RWPE2 (cell line): Measurements from ENCODE around the gene RREB1.

Experiments used
- ATAC-seq: fragments of 200-7000 bp; cut with Tn5 transposase; 3 replicates; pipeline ENCODE4 v1.9.1; 2021; ENCODE audit warnings: low read depth
- DNase-seq: peaks from one replicate; pipeline ENCODE4 v3.0.0-alpha.2; 2020; ENCODE audit warnings: low spot score
- H3K27ac ChIP-seq: fragments of 450-650 bp; 2 replicates; pipeline ENCODE4 v1.5.1; 2017; ENCODE audit warnings: mild to moderate bottlenecking; ENCODE audit not compliant: poor library complexity, severe bottlenecking
- H3K27me3 ChIP-seq: fragments of 250-450 bp; sonication (Bioruptor Pico); 2 replicates; pipeline ENCODE4 v1.5.1; 2021; ENCODE audit warnings: mild to moderate bottlenecking, moderate library complexity; ENCODE audit not compliant: insufficient read depth, poor library complexity, severe bottlenecking
- H3K36me3 ChIP-seq: fragments of 250-450 bp; sonication (Bioruptor Pico); 2 replicates; pipeline ENCODE4 v1.5.1; 2020; ENCODE audit warnings: low read depth, mild to moderate bottlenecking, moderate library complexity
- H3K4me1 ChIP-seq: fragments of 250-450 bp; sonication (Bioruptor Pico); 2 replicates; pipeline ENCODE4 v1.5.1; 2021; ENCODE audit warnings: mild to moderate bottlenecking, moderate library complexity; ENCODE audit not compliant: insufficient read depth, poor library complexity, severe bottlenecking
- H3K4me3 ChIP-seq: fragments of 250-450 bp; sonication (Bioruptor Pico); 2 replicates; pipeline ENCODE4 v1.5.1; 2021; ENCODE audit warnings: mild to moderate bottlenecking, moderate library complexity; ENCODE audit not compliant: severe bottlenecking
- H3K9me3 ChIP-seq: fragments of 250-450 bp; sonication (Bioruptor Pico); 2 replicates; pipeline ENCODE4 v1.5.1; 2021; ENCODE audit warnings: mild to moderate bottlenecking, moderate library complexity; ENCODE audit not compliant: severe bottlenecking
- TF ChIP-seq, protein P1 (sequence below): fragments of 450-650 bp; IDR thresholded peaks from one replicate; pipeline ENCODE4 v1.5.1; 2017; ENCODE audit warnings: mild to moderate bottlenecking, moderate library complexity; ENCODE audit not compliant: poor library complexity, severe bottlenecking

RREB1 gene

GRCh38 chr6:7256785-7257184, 149.0 kb downstream of the RREB1 start:
- no peaks in the 10 kb centered on the region for H3K9me3 ChIP-seq
- TF ChIP-seq, protein P1, sequence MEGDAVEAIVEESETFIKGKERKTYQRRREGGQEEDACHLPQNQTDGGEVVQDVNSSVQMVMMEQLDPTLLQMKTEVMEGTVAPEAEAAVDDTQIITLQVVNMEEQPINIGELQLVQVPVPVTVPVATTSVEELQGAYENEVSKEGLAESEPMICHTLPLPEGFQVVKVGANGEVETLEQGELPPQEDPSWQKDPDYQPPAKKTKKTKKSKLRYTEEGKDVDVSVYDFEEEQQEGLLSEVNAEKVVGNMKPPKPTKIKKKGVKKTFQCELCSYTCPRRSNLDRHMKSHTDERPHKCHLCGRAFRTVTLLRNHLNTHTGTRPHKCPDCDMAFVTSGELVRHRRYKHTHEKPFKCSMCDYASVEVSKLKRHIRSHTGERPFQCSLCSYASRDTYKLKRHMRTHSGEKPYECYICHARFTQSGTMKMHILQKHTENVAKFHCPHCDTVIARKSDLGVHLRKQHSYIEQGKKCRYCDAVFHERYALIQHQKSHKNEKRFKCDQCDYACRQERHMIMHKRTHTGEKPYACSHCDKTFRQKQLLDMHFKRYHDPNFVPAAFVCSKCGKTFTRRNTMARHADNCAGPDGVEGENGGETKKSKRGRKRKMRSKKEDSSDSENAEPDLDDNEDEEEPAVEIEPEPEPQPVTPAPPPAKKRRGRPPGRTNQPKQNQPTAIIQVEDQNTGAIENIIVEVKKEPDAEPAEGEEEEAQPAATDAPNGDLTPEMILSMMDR = no peak
- no peaks in the 10 kb centered on the region for H3K27me3 ChIP-seq
- no peak overlapping the region for H3K27ac ChIP-seq
- ATAC-seq = no peak
- H3K4me3 ChIP-seq = no peak overlapping the region
- H3K36me3 ChIP-seq = peaks cover 4% of the 10 kb centered on the region; the same call in 1 of the 2 replicates
- H3K4me1 ChIP-seq = peaks cover 7% of the 10 kb centered on the region
- no peak for DNase-seq

DNA sequence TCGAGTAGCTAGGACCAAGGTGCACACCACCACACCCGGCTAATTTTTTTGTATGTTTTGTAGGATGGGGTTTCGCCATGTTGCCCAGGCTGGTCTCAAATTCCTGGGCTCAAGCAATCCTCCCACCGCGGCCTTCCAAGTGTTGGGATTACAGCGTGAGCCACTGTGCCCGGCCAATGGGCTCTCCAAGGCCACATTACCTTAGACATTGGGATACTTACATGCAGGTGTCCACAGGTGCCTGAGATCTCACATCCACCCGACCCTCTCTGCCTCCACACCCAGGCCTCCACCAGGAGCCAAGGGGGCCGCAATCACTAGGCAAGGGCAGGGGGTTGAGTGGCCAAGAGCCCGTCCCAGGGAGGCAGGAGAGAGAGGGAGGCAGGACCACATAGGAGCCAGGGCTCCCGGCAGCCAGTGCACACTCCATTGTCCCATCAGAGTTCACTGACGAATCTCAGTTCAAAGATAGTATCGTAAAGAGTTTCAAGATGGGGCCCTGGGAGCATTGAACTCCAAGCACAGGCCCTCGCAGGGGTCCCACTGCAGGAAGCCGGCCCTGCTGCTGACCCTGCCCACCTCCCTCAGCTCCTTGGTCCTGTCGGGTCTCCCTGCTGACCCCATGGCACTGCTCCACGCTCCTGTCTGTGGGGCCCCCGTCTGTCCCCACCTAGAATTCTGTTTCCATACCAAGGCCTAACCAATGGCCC, 149.9 kb downstream of the RREB1 start:
- no peak overlapping the region for H3K27ac ChIP-seq
- H3K4me1 ChIP-seq = peaks cover 12% of the 10 kb centered on the region
- H3K27me3 ChIP-seq = no peaks in the 10 kb centered on the region
- no peaks in the 10 kb centered on the region for H3K9me3 ChIP-seq
- TF ChIP-seq, protein P1 = no peak
- no peaks in the 10 kb centered on the region for H3K36me3 ChIP-seq
- no peak for ATAC-seq
- no peak for DNase-seq
- no peak overlapping the region for H3K4me3 ChIP-seq

DNA sequence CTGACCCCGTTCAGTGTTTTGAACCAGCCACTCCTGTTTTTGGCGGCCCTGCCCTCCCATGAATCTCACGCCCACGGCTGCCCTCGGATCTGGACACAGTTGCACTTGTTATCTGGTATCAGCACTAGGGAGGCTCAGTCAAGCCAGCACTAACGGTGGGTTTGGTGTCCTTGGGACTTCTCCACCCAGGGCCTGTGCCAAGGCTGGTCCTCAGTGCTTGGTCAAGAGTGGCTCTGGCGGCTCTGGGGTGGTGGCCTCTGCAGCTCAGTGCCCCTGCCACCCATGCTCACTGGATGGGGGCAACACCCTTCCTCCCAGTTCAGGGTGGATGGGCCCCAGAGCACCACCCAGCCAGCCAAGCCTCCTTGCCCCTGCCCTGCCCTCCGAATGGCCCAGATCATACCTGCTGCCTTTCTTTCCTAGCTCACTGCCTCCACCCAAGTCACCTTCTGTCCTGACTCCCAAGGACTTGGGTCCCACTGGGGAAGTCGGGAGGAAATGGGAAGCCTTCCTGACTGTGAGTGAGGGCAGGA, 150.5 kb downstream of the RREB1 start:
- no peak for ATAC-seq
- no peak overlapping the region for H3K4me3 ChIP-seq
- no peaks in the 10 kb centered on the region for H3K9me3 ChIP-seq
- TF ChIP-seq, protein P1 = no peak
- H3K36me3 ChIP-seq = no peaks in the 10 kb centered on the region
- no peaks in the 10 kb centered on the region for H3K27me3 ChIP-seq
- no peak for DNase-seq
- no peak overlapping the region for H3K27ac ChIP-seq
- peaks cover 12% of the 10 kb centered on the region for H3K4me1 ChIP-seq

DNA sequence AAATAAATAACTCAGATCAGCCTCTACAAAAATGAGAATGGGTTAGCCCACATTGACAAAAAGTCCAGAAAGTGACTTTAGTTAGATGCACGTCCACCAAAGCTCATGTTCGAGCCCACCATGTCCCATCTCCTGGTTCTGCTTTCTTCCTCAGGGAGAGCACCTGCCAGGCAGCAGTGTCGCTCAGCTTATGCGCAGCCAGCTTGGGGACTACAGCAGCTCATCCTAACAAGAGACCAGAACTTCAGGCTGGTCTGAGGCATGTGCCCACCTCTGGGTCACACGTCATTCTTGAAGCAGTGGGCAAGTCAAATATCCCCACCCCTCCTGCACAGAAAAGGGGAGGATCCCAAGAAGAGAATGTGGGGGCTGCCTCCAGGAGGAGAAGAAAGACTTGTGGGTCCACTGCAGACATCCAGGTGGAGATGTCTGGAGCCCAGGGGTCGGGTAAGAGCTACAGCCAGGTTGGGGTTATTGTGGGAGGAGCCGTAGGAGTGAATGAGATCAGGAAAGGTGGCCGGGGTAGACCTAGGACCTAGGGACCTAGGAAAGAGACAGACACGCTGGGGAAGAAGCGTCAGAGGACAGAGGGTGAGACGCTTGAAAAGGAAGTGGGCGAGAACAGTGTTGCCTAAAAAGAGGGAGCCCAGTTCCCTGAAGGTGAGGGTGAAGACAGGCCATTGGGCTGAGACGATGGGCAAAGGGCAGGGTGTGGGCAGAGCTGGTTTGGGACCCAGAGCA, 152.7 kb downstream of the RREB1 start:
- Histone ChIP-seq H3K36me3 (no peaks in the 10 kb centered on the region), H3K4me3 (peak overlapping the region; percentile 36), H3K27ac (peak overlapping the region; percentile 38), H3K27me3 (no peaks in the 10 kb centered on the region), H3K4me1 (peaks cover 12% of the 10 kb centered on the region), H3K9me3 (no peaks in the 10 kb centered on the region)
- TF ChIP-seq, protein P1 = no peak
- ATAC-seq (no peak; the same call in 2 of the 3 replicates), DNase-seq (no peak)
